Progenitor cell of endocrine pancreas (in vitro differentiated cells): ENCODE data around the gene TTC23L. TPM values are rescaled to one million over a fixed set of nuclear protein-coding genes. Genes with fewer than 3 reads are reported as not detected.

Source experiments
- DNase-seq: peaks from one replicate; pipeline ENCODE4 v3.0.0; 2021; ENCODE audit warnings: low spot score; ENCODE audit not compliant: unreplicated experiment
- H3K27ac Mint-ChIP-seq: 2 replicates; pipeline ENCODE4 v1.8.0; 2021; ENCODE audit warnings: mild to moderate bottlenecking, moderate library complexity, mixed read lengths
- H3K27me3 Mint-ChIP-seq: 2 replicates; pipeline ENCODE4 v1.8.0; 2021; ENCODE audit warnings: mixed read lengths
- H3K36me3 Mint-ChIP-seq: 2 replicates; pipeline ENCODE4 v1.8.0; 2022; ENCODE audit warnings: mixed read lengths; ENCODE audit not compliant: insufficient read depth
- H3K4me1 Mint-ChIP-seq: 2 replicates; pipeline ENCODE4 v1.8.0; 2021; ENCODE audit warnings: low read depth, mixed read lengths
- H3K4me3 Mint-ChIP-seq: 2 replicates; pipeline ENCODE4 v1.8.0; 2021; ENCODE audit warnings: low read depth, mild to moderate bottlenecking, moderate library complexity, mixed read lengths
- H3K9me3 Mint-ChIP-seq: 2 replicates; pipeline ENCODE4 v1.8.0; 2021; ENCODE audit warnings: low read depth, mixed read lengths
- total RNA-seq: library from RNA; stranded (reverse); gene quantifications from 2 replicates; pipeline ENCODE4 v1.2.1, GENCODE V29; 2021
- TF ChIP-seq, protein P1 (sequence below): fragments of 200-600 bp; sonication (generic); IDR thresholded peaks from one replicate; pipeline ENCODE4 v1.5.0; 2021; ENCODE audit warnings: antibody characterized with exemption, mild to moderate bottlenecking; ENCODE audit not compliant: unreplicated experiment

TTC23L gene
- total RNA-seq, 1 donor from 2014 or later = 2.8 TPM

DNA sequence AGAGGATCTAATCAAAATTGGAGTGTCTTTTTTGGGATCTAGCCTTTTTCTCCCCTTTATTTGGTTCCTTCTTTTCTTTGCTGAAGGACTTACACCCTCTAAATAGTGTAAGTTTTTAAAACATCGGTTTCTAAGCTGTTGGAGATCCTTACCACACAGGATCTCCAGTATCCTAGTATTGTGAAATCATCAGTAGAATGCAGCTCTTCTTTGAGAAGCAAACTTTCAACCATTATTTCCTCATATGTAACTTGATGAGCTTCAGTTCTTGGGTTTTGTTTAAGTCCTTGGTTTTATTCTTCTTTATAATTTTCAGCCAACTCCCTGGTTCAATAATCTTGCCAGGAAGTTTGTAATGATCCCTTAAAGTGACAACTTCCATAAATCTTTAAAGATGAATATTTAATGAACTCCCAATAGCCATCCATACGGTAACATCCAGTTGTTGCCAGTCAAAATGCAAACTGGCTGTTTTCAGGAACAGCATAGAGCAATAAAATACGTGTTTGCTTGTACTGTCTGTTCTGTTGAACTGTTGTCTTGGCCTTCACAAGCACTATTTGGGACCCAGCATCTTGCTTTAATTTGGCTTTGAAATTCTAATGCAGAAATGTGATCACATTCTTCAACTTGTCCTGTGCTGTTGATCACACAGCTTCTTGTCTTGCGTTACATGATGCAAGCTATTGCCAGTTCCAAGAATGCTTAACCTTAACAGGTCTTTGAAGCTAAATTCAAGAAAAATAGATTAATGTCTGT is 34.8 kb upstream of the TTC23L start:
- Mint-ChIP-seq H3K4me1 (no peaks in the 10 kb centered on the region), H3K4me3 (no peak overlapping the region), H3K27ac (no peak overlapping the region), H3K36me3 (peaks cover 19% of the 10 kb centered on the region), H3K27me3 (no peaks in the 10 kb centered on the region), H3K9me3 (no peaks in the 10 kb centered on the region)
- TF ChIP-seq, protein P1, sequence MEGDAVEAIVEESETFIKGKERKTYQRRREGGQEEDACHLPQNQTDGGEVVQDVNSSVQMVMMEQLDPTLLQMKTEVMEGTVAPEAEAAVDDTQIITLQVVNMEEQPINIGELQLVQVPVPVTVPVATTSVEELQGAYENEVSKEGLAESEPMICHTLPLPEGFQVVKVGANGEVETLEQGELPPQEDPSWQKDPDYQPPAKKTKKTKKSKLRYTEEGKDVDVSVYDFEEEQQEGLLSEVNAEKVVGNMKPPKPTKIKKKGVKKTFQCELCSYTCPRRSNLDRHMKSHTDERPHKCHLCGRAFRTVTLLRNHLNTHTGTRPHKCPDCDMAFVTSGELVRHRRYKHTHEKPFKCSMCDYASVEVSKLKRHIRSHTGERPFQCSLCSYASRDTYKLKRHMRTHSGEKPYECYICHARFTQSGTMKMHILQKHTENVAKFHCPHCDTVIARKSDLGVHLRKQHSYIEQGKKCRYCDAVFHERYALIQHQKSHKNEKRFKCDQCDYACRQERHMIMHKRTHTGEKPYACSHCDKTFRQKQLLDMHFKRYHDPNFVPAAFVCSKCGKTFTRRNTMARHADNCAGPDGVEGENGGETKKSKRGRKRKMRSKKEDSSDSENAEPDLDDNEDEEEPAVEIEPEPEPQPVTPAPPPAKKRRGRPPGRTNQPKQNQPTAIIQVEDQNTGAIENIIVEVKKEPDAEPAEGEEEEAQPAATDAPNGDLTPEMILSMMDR = no peak
- DNase-seq = no peak

DNA sequence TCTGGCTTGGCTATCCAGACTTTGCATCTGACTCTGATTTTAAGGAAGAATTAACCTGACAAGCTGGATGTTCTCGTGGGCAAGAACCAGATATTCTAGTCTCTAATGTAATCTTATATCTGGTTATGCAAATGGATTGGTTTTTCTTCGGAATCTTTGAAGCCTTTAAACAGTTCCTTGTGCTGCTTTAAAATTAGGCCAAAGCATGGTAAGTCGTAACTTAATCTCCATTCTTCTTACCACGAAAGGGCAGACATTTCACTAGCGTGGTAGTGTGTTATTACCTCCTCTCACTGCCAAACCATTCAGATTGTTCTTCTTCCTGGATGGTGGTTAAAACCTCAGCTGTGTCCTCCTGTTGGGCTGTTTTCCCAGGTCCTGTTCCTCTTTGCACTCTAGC is 34.1 kb upstream of the TTC23L start:
- Mint-ChIP-seq H3K36me3 (peaks cover 18% of the 10 kb centered on the region), H3K9me3 (no peaks in the 10 kb centered on the region), H3K4me3 (no peak overlapping the region), H3K4me1 (no peaks in the 10 kb centered on the region), H3K27ac (peak overlapping the region; percentile 25), H3K27me3 (no peaks in the 10 kb centered on the region)
- no peak for DNase-seq
- TF ChIP-seq, protein P1 = no peak

DNA sequence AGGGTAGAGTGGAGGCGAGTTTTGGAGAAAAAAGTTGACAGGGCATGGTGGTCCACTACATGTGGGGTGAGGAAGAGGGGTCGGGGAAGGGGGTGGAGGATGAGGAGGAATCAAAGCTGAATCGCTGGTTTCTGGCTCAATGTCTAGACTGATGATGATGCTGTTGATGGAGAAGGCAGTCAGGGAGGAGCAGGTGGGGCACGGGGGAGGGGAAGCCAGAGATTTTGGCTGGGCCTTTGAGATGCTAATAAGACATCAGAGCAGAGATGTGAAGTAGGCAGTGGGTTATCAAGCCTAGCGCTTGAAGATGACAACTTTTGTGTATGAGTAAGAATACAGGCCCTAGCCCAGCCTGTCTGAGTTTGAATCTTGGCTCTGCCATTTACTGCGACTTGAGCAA is 32.4 kb upstream of the TTC23L start:
- H3K27me3 Mint-ChIP-seq = no peaks in the 10 kb centered on the region
- no peak overlapping the region for H3K27ac Mint-ChIP-seq
- TF ChIP-seq, protein P1 = no peak
- no peaks in the 10 kb centered on the region for H3K9me3 Mint-ChIP-seq
- no peak for DNase-seq
- peaks cover 11% of the 10 kb centered on the region for H3K36me3 Mint-ChIP-seq
- no peaks in the 10 kb centered on the region for H3K4me1 Mint-ChIP-seq
- no peak overlapping the region for H3K4me3 Mint-ChIP-seq

DNA sequence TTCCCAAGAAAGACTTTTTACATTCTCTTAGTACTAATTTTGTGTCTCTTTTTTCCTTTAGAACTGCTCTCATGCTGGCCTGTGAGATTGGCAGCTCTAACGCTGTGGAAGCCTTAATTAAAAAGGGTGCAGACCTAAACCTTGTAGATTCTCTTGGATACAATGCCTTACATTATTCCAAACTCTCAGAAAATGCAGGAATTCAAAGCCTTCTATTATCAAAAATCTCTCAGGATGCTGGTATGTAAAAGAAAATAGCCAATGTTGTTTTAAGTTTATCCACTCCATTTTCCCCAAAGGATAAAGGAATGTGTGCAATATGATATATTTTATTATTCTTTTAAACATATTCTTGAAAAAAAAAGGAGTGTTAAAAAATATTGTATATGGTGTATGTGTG is 27.3 kb upstream of the TTC23L start:
- no peaks in the 10 kb centered on the region for H3K27me3 Mint-ChIP-seq
- peaks cover 4% of the 10 kb centered on the region for H3K4me1 Mint-ChIP-seq
- H3K36me3 Mint-ChIP-seq = peaks cover 16% of the 10 kb centered on the region
- TF ChIP-seq, protein P1 = no peak
- no peak overlapping the region for H3K27ac Mint-ChIP-seq
- DNase-seq = no peak
- no peak overlapping the region for H3K4me3 Mint-ChIP-seq
- H3K9me3 Mint-ChIP-seq = no peaks in the 10 kb centered on the region

DNA sequence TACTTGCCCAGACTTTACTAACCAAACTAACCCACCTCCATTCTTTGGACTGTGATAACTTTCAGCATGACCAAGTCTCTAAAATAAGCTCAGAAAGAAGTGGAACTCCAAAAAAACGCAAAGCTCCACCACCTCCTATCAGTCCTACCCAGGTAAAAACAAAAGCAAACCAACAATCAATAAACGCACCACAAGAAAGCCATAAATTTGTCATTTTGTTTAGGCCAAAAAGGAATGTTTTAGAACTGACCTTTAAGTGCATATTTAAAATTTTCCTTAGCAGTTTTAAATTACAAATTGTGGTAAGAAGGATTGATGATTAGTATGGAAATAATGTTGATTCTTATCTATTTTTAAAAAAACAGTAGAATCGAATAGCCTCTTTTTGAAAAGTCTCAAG is 25.5 kb upstream of the TTC23L start:
- H3K9me3 Mint-ChIP-seq = no peaks in the 10 kb centered on the region
- DNase-seq = no peak
- peaks cover 4% of the 10 kb centered on the region for H3K4me1 Mint-ChIP-seq
- peak overlapping the region; percentile 56 for H3K27ac Mint-ChIP-seq
- no peak overlapping the region for H3K4me3 Mint-ChIP-seq
- TF ChIP-seq, protein P1 = no peak
- peaks cover 14% of the 10 kb centered on the region for H3K36me3 Mint-ChIP-seq
- H3K27me3 Mint-ChIP-seq = no peaks in the 10 kb centered on the region
